Endothelial cell of umbilical vein (primary cell): ENCODE measurements around the gene UROC1. TPM values are rescaled to one million over a fixed set of nuclear protein-coding genes. Genes with fewer than 3 reads are reported as not detected.

Experiments
- BruUV-seq: library from RNA; stranded (reverse); fragments of 400-500 nt; replicated peaks from 2 replicates; lab custom pipeline; 2021; lab: Mats Ljungman, UMichigan
- CTCF ChIA-PET: fragments of 300-600, 350-600 bp; sonication (Branson Sonifier 250); formaldehyde crosslinking; loops from one replicate; lab custom pipeline; 2021; ENCODE audit warnings: antibody characterized with exemption, inconsistent platforms; lab: Charles Lee
- POLR2A ChIA-PET: fragments of 300-600, 350-600 bp; sonication (Branson Sonifier 250); formaldehyde crosslinking; loops from one replicate; lab custom pipeline; 2021; ENCODE audit warnings: antibody characterized with exemption, inconsistent platforms; lab: Charles Lee
- DNase-seq: peaks from one replicate; pipeline ENCODE4 v3.0.0-alpha.2; 2011; ENCODE audit warnings: low read depth, low spot score
- FAIRE-seq: peaks from 2 replicates; lab custom pipeline; 2011; peaks lifted over from hg19 to GRCh38; lab: Jason Lieb, UNC
- H2AFZ ChIP-seq: 2 replicates; pipeline ENCODE4 v1.6.0; 2012; ENCODE audit warnings: low read depth, low read length, control low read depth, inconsistent platforms
- H3K27ac ChIP-seq: 2 replicates; pipeline ENCODE4 v1.5.1; 2011; ENCODE audit warnings: low read depth, mild to moderate bottlenecking, control low read depth, low read length, moderate library complexity; ENCODE audit not compliant: insufficient read depth
- H3K27me3 ChIP-seq, 2 experiments: 2 replicates each; pipeline versions ENCODE4 v1.6.0 to v1.6.1; 2011; ENCODE audit warnings: low read length in 2 of 2, mixed read lengths in 1 of 2; ENCODE audit not compliant: control insufficient read depth in 2 of 2, insufficient read depth in 2 of 2
- H3K36me3 ChIP-seq, 2 experiments: 2 replicates in 1 of 2; 3 replicates in 1 of 2; pipeline ENCODE4 v1.5.1; 2011; ENCODE audit warnings: low read length in 2 of 2, mild to moderate bottlenecking in 1 of 2, moderate library complexity in 1 of 2; ENCODE audit not compliant: control insufficient read depth in 2 of 2, insufficient read depth in 2 of 2; ENCODE audit errors: extremely low read depth in 1 of 2
- H3K4me1 ChIP-seq: 3 replicates; pipeline ENCODE4 v1.5.1; 2011; ENCODE audit warnings: mild to moderate bottlenecking, low read length; ENCODE audit not compliant: control insufficient read depth, insufficient read depth; ENCODE audit errors: extremely low read depth
- H3K4me2 ChIP-seq: 2 replicates; pipeline ENCODE4 v1.6.1; 2011; ENCODE audit warnings: low read length, control low read depth, mixed read lengths; ENCODE audit not compliant: insufficient read depth
- H3K4me3 ChIP-seq, 3 experiments: fragments of 200-600 bp in 1 of 3; sonication (generic), shearing (Covaris generic) in 1 of 3; replicated peaks in 1 of 3; 2 replicates each; pipeline ENCODE4 v1.5.1; 2011 to 2016; ENCODE audit warnings: control low read depth in 3 of 3, low read length in 3 of 3, mild to moderate bottlenecking in 2 of 3, inconsistent platforms in 1 of 3, low read depth in 1 of 3, moderate library complexity in 1 of 3; ENCODE audit not compliant: insufficient read depth in 1 of 3
- H3K79me2 ChIP-seq: 2 replicates; pipeline ENCODE4 v1.6.0; 2012; ENCODE audit warnings: low read length, inconsistent platforms; ENCODE audit not compliant: control insufficient read depth, insufficient read depth
- H3K9ac ChIP-seq: replicated peaks from 2 replicates; pipeline ENCODE3; 2011; ENCODE audit warnings: low read length, control low read depth; ENCODE audit not compliant: insufficient read depth; ENCODE audit errors: extremely low read depth
- H3K9me1 ChIP-seq: replicated peaks from 3 replicates; pipeline ENCODE4 v1.6.0; 2011; ENCODE audit warnings: mild to moderate bottlenecking, low read length; ENCODE audit not compliant: control insufficient read depth, insufficient read depth; ENCODE audit errors: extremely low read depth
- H3K9me3 ChIP-seq: replicated peaks from 2 replicates; pipeline ENCODE4 v1.5.1; 2012; ENCODE audit warnings: low read length, inconsistent platforms; ENCODE audit not compliant: control insufficient read depth, insufficient read depth
- H4K20me1 ChIP-seq: replicated peaks from 2 replicates; pipeline ENCODE3; 2011; ENCODE audit warnings: mild to moderate bottlenecking, low read length; ENCODE audit not compliant: control insufficient read depth, insufficient read depth; ENCODE audit errors: extremely low read depth
- EZH2 ChIP-seq: IDR thresholded peaks from 2 replicates; pipeline ENCODE4 v1.6.1; 2012; ENCODE audit warnings: borderline replicate concordance, low read depth, mild to moderate bottlenecking, moderate library complexity, low read length, inconsistent platforms; ENCODE audit not compliant: severe bottlenecking
- FOS ChIP-seq: IDR thresholded peaks from 2 replicates; pipeline ENCODE4 v1.6.1; 2011; ENCODE audit warnings: mild to moderate bottlenecking, low read length, moderate library complexity, borderline replicate concordance; ENCODE audit not compliant: insufficient read depth
- GATA2 ChIP-seq: IDR thresholded peaks from 2 replicates; pipeline ENCODE4 v1.7.0; 2011; ENCODE audit warnings: low read depth, mild to moderate bottlenecking, moderate library complexity, mixed read lengths, low read length; ENCODE audit not compliant: insufficient read length, insufficient read depth
- JUN ChIP-seq: IDR thresholded peaks from 2 replicates; pipeline ENCODE4 v1.6.1; 2011; ENCODE audit warnings: borderline replicate concordance, low read depth; ENCODE audit not compliant: insufficient read length, insufficient read depth
- MYC ChIP-seq: IDR thresholded peaks from one replicate; pipeline ENCODE4 v1.6.1; 2011; ENCODE audit warnings: mild to moderate bottlenecking, low read depth, low read length
- POLR2A ChIP-seq: IDR thresholded peaks from 2 replicates; pipeline ENCODE4 v1.6.1; 2012; ENCODE audit warnings: low read depth, mild to moderate bottlenecking, control low read depth, low read length
- POLR2AphosphoS5 ChIP-seq: IDR thresholded peaks from 2 replicates; pipeline ENCODE4 v1.6.1; 2012; ENCODE audit warnings: low read depth, mild to moderate bottlenecking, control low read depth, low read length, moderate library complexity; ENCODE audit not compliant: insufficient read depth
- dilution Hi-C: fragments of 300-500 bp; cut with MboI; formaldehyde crosslinking; loops from one replicate; pipeline ENCODE4 v1.15.0; 2019; ENCODE audit warnings: low sequenced_read_pairs; ENCODE audit not compliant: extremely low pct_ligation_motif_present
- intact Hi-C: fragments of 100-400 bp; cut with micrococcal nuclease; formaldehyde crosslinking; loops from one replicate; pipeline ENCODE4 v1.10.0; 2022
- polyA plus RNA-seq, 4 experiments: library from polyadenylated mRNA; depleted of rRNA in 3 of 4; stranded (reverse) in 3 of 4; unstranded in 1 of 4; fragments of >200 nt; gene quantifications; 2 replicates each; pipeline versions ENCODE4 v1.2.1 to v1.2.3, GENCODE V29; 2011 to 2012; ENCODE audit warnings: missing spikeins in 1 of 4
- total RNA-seq: library from RNA; stranded (reverse); gene quantifications from 2 replicates; pipeline ENCODE4 v1.2.3, GENCODE V29; 2021
- TF ChIP-seq, protein P1 (sequence below): IDR thresholded peaks from 2 replicates; pipeline ENCODE4 v1.6.1; 2011; ENCODE audit not compliant: insufficient read depth, insufficient read length
- TF ChIP-seq, protein P2 (sequence below), 2 donors: IDR thresholded peaks; 1 replicate in 1 of 2; 2 replicates in 1 of 2; pipeline ENCODE4 v1.5.1; 2011; ENCODE audit warnings: low read length in 2 of 2, mild to moderate bottlenecking in 2 of 2, moderate library complexity in 2 of 2, control low read depth in 1 of 2, inconsistent platforms in 1 of 2, low read depth in 1 of 2; ENCODE audit not compliant: insufficient read depth in 1 of 2; ENCODE audit errors: extremely low read depth in 1 of 2

Gene UROC1
- total and polyA plus RNA-seq, 2 donors (not counting 3 experiments of a cell fraction or from before 2014, with no cell fraction given), result not detected

DNA sequence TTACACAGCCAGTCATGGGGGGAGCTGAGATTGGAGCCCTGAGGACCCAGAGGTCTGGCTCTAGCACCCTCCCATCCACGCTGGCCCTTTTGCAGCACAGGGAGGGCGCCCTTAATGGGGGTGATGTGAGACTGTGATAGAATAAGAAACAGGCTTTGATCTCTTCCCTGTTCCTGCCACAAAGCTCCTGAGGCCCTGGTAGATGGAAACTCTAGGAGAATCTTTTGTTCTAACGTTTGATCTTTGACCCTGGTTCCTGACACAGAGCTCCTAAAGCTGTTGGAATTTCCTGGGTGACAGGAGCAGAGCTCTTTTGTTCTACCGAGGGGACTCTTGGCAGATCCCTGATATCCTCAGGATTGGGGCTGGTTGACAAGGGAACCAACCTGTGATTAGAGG is 1.2 kb upstream of the UROC1 start:
- dilution Hi-C loops, result no loop called here
- CTCF ChIA-PET, result interaction anchor here (0.8 to 1.3 kb wide), 3 partner anchors 130 to 1029 kb away, joined by 3 to 5 read pairs (median 3); no protein-coding TSS in a partner anchor
- Histone ChIP-seq H3K36me3 (no peaks in the 10 kb centered on the region), H3K4me1 (no peaks in the 10 kb centered on the region), H3K9me1 (no peaks in the 10 kb centered on the region), H3K27ac (no peak overlapping the region), H2AFZ (no peak overlapping the region), H3K27me3 (peaks cover 11% of the 10 kb centered on the region in 2 experiments), H3K9ac (no peak overlapping the region), H3K4me3 (no peak overlapping the region), H3K79me2 (no peaks in the 10 kb centered on the region), H3K4me2 (no peak overlapping the region), H4K20me1 (no peaks in the 10 kb centered on the region), H3K9me3 (no peaks in the 10 kb centered on the region)
- TF ChIP-seq POLR2AphosphoS5, result no peak
- TF ChIP-seq, protein P1, sequence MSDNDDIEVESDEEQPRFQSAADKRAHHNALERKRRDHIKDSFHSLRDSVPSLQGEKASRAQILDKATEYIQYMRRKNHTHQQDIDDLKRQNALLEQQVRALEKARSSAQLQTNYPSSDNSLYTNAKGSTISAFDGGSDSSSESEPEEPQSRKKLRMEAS, result no peak
- TF ChIP-seq MYC, result no peak
- no peak for TF ChIP-seq POLR2A
- no peak for TF ChIP-seq JUN
- TF ChIP-seq, protein P2, sequence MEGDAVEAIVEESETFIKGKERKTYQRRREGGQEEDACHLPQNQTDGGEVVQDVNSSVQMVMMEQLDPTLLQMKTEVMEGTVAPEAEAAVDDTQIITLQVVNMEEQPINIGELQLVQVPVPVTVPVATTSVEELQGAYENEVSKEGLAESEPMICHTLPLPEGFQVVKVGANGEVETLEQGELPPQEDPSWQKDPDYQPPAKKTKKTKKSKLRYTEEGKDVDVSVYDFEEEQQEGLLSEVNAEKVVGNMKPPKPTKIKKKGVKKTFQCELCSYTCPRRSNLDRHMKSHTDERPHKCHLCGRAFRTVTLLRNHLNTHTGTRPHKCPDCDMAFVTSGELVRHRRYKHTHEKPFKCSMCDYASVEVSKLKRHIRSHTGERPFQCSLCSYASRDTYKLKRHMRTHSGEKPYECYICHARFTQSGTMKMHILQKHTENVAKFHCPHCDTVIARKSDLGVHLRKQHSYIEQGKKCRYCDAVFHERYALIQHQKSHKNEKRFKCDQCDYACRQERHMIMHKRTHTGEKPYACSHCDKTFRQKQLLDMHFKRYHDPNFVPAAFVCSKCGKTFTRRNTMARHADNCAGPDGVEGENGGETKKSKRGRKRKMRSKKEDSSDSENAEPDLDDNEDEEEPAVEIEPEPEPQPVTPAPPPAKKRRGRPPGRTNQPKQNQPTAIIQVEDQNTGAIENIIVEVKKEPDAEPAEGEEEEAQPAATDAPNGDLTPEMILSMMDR (IDR thresholded peaks at IDR 0.05; ENCODE audit: extremely low read depth in 1 of 2, insufficient read depth in 1 of 2, low read depth in 1 of 2, low read length in 2 of 2), result no peak
- TF ChIP-seq GATA2, result no peak
- no peak for TF ChIP-seq EZH2
- TF ChIP-seq FOS, result no peak
- POLR2A ChIA-PET, result no interaction called here
- BruUV-seq, result no TSS peak
- DNase-seq (no peak), FAIRE-seq (no peak)
- intact Hi-C loops, result no loop called here
